T-helper 17 cell (primary cell): ENCODE data around the gene BTBD16. TPM values are rescaled to one million over a fixed set of nuclear protein-coding genes. Genes with fewer than 3 reads are reported as not detected.

Experiments
- ATAC-seq: fragments of 150-1000 bp; cut with Tn5 transposase; 2 replicates; pipeline ENCODE4 v1.10.0; 2021; ENCODE audit warnings: mild to moderate bottlenecking, moderate library complexity
- DNase-seq, 3 donors: peaks; one replicate each; pipeline versions ENCODE4 v3.0.0 to v3.0.0-alpha.2; 2020 to 2021
- H3K9me3 ChIP-seq: one replicate; pipeline ENCODE4 v1.7.0; 2013; ENCODE audit warnings: low read length, mild to moderate bottlenecking; ENCODE audit not compliant: control insufficient read depth, poor library complexity, severe bottlenecking
- H3K27ac Mint-ChIP-seq: one replicate; pipeline ENCODE4 v1.8.0; 2022; ENCODE audit warnings: mild to moderate bottlenecking, moderate library complexity, mixed read lengths
- H3K27me3 Mint-ChIP-seq: one replicate; pipeline ENCODE4 v1.8.0; 2022; ENCODE audit warnings: mixed read lengths
- H3K36me3 Mint-ChIP-seq: one replicate; pipeline ENCODE4 v1.8.0; 2022; ENCODE audit warnings: low read depth, mixed read lengths
- H3K4me1 Mint-ChIP-seq: one replicate; pipeline ENCODE4 v1.8.0; 2022; ENCODE audit warnings: mild to moderate bottlenecking, mixed read lengths
- H3K4me3 Mint-ChIP-seq: one replicate; pipeline ENCODE4 v1.8.0; 2022; ENCODE audit warnings: mild to moderate bottlenecking, moderate library complexity, mixed read lengths
- total RNA-seq, 4 donors: library from RNA in 2 of 4; stranded (reverse) in 2 of 4; gene quantifications; one replicate each; pipeline ENCODE4 v1.2.3 and lab custom pipeline; 2022 to 2026

Gene BTBD16
- total RNA-seq (not detected), total RNA-seq (lab: John Stamatoyannopoulos, UW) (0 to 0.23 reads per million in 2 donors)

DNA sequence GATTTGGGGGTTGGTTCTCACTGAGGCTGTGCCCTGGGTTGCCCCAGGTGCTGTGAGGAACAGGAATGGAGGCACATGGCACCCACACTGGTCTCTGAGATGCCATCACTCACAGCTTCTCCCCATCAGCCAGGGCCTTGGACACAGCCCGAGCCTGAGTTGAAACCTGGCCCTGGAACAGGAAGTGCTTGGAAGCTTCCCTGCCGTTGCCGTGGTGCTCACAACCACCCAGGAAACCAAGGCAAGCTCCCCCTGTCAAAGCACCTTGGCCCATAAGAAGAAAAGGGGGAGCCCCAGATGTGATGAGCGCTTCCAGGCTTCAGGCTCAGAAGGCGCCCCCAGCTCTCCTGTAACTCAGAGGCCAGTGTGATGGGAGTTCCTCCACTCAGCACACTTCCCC is at the start of gene BTBD16:
TSS of gene BTBD16 (plus strand) at position 221 of the 400 bp plus-strand sequence. CDS start 3,786 bp downstream, outside the sequence.
- H3K36me3 Mint-ChIP-seq = no peaks in the 10 kb centered on the region
- H3K4me3 Mint-ChIP-seq = no peak within 1 kb of the TSS
- H3K27ac Mint-ChIP-seq = no peak within 1 kb of the TSS
- peaks cover 5% of the 10 kb centered on the region for H3K4me1 Mint-ChIP-seq
- no peaks in the 10 kb centered on the region for H3K9me3 ChIP-seq
- DNase-seq = no peak
- ATAC-seq = no peak
- H3K27me3 Mint-ChIP-seq = peaks cover 52% of the 10 kb centered on the region

DNA sequence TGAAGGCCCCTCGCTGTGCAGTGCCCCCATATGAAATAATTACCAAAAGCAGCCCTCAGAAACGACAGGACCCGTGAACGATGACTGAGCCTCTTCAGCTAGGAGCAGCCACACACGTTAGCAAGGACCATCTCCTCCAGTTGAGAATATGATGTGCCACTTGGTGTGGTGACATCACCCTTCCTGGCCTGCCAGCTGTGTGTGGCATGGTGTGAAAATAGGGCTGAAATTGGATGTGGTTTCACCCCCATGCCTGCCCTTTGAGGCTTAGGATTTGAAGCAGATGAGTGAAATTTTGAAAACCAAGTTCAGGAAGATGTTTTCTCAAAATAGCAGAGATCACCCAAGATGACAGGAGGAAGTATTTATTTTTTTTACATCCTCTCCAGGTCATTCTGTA is 49.1 kb upstream of the BTBD16 start:
- Mint-ChIP-seq H3K36me3 (no peaks in the 10 kb centered on the region), H3K27ac (no peak overlapping the region), H3K27me3 (peaks cover 47% of the 10 kb centered on the region), H3K4me1 (peaks cover 3% of the 10 kb centered on the region), H3K4me3 (no peak overlapping the region)
- no peaks in the 10 kb centered on the region for H3K9me3 ChIP-seq
- DNase-seq = no peak
- no peak for ATAC-seq

DNA sequence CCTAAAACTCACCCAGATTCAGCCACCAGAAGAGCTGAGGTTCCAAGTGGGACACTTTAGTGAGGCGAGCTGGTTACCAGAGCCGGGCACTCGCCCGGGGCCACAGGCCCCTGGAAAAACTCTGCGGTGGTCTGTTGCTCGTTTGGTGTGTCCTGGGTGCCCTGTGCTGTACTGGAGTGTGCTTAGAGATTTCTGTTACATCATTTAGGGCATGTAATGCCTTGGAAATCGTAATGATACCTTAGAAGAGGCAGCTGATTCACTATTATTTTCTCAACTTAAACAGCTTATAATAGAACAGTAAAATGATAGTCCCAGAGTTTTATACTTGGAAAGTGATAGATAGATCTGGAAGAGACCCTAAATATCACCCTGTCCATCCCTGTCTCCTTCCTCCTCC is 48.5 kb upstream of the BTBD16 start:
- Mint-ChIP-seq H3K27ac (no peak overlapping the region), H3K4me3 (no peak overlapping the region), H3K27me3 (peaks cover 50% of the 10 kb centered on the region), H3K36me3 (no peaks in the 10 kb centered on the region), H3K4me1 (peaks cover 3% of the 10 kb centered on the region)
- no peaks in the 10 kb centered on the region for H3K9me3 ChIP-seq
- DNase-seq = no peak
- no peak for ATAC-seq

DNA sequence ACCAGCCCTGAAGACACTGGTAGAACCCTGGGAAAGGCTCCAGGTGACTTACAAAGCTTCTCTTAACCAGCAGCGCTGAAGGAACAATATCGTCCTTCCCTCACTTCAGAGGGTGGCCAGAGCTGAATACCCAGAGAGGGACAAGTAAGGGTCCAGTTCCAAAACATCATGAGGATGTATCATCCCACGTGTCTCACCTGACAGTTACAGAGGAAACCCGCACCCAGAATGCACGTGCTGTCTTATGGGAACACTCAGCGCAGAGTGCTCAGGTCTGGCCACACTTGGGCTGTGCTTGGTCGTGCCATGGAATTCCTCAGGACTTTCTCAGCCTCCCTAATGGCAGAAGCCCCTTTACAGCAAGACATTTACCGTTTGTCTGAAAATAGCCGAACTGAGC is 46.9 kb upstream of the BTBD16 start:
- DNase-seq = no peak
- H3K36me3 Mint-ChIP-seq = no peaks in the 10 kb centered on the region
- ATAC-seq = no peak
- peaks cover 46% of the 10 kb centered on the region for H3K27me3 Mint-ChIP-seq
- H3K27ac Mint-ChIP-seq = no peak overlapping the region
- H3K9me3 ChIP-seq = no peaks in the 10 kb centered on the region
- H3K4me3 Mint-ChIP-seq = no peak overlapping the region
- H3K4me1 Mint-ChIP-seq = peaks cover 3% of the 10 kb centered on the region

DNA sequence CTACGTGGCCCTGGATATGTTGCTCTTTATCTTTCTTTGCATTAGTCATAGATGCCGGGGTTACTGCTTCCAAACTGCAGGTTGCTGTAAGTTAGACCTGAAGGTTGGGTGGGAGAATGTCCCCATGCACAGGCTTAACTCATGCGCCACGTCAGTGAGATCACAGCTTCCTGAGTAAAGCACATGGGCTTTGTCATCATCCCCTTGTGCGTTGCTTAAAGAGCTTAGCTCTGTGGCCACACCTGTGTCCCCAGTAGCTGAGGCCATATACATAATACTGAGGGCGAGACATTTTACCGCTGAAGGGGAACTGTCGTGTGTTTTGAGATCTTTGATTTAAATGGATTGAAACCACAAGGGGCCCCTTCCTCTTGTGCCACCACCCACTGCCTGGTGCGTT is 45.8 kb upstream of the BTBD16 start:
- no peaks in the 10 kb centered on the region for H3K36me3 Mint-ChIP-seq
- H3K27me3 Mint-ChIP-seq = peaks cover 53% of the 10 kb centered on the region
- H3K4me3 Mint-ChIP-seq = no peak overlapping the region
- peaks cover 3% of the 10 kb centered on the region for H3K4me1 Mint-ChIP-seq
- H3K9me3 ChIP-seq = no peaks in the 10 kb centered on the region
- ATAC-seq = no peak
- H3K27ac Mint-ChIP-seq = no peak overlapping the region
- no peak for DNase-seq

DNA sequence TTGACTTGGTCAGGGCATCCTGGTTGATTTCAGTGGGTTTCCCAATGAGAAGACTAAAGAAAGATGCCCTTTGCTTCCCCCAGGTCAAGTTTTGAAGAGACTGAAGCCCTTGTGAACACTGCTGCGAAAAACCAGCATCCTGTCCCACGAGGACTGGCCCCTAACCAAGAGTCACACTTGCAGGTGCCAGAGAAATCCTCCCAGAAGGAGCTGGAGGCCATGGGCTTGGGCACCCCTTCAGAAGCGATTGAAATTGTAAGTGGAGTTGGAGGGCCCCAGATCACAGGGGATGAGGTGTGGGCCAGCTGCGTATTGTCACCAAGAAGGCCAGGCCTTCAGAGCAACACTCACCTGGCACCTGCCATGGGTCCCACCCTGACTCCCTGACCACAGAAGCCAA is 43.3 kb upstream of the BTBD16 start:
- Mint-ChIP-seq H3K27me3 (peaks cover 62% of the 10 kb centered on the region), H3K4me1 (peaks cover 3% of the 10 kb centered on the region), H3K36me3 (no peaks in the 10 kb centered on the region), H3K4me3 (no peak overlapping the region), H3K27ac (no peak overlapping the region)
- no peak for ATAC-seq
- DNase-seq = no peak
- H3K9me3 ChIP-seq = no peaks in the 10 kb centered on the region

DNA sequence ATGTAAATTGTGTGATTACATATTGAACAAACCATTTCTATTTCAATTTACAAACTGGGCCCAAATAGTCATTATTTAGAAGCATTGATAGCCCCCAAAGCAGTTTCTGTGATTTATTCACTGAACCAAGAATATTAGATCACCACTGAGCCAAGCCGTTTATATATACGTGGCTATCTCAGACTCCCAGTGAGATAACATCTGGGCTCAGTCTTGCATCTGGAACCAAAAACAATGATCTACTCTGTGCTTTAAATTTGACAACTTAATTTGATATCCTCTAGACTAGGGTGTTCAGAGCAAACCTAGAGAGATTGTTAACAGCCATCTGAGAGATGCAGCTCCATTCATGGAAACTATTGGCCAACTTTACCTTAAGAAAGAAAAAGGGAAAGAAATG is 41.4 kb upstream of the BTBD16 start:
- H3K9me3 ChIP-seq = no peaks in the 10 kb centered on the region
- H3K4me3 Mint-ChIP-seq = no peak overlapping the region
- no peak overlapping the region for H3K27ac Mint-ChIP-seq
- DNase-seq = no peak
- no peaks in the 10 kb centered on the region for H3K36me3 Mint-ChIP-seq
- H3K27me3 Mint-ChIP-seq = peaks cover 74% of the 10 kb centered on the region
- H3K4me1 Mint-ChIP-seq = peaks cover 3% of the 10 kb centered on the region
- ATAC-seq = no peak

DNA sequence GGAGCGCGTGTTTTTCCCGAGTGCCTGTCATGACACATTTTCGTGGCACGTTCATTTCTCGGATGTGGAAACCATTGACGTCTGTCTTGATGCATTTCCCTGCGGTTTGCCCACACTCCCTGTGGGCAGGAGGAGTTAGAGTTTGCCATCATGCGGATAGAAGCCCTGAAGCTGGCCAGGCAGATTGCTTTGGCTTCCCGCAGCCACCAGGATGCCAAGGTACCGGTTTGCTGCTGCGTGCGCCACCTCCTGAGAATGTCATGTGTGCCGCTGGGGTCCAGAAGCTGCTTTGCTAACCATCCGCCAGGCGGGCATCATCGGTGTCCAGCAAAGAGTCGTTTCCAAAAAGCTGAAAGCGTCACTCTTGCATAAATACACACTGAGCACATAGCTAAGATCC is 40.9 kb upstream of the BTBD16 start:
- H3K4me1 Mint-ChIP-seq = peaks cover 3% of the 10 kb centered on the region
- no peak overlapping the region for H3K4me3 Mint-ChIP-seq
- peaks cover 68% of the 10 kb centered on the region for H3K27me3 Mint-ChIP-seq
- no peak overlapping the region for H3K27ac Mint-ChIP-seq
- DNase-seq = no peak
- no peak for ATAC-seq
- no peaks in the 10 kb centered on the region for H3K9me3 ChIP-seq
- H3K36me3 Mint-ChIP-seq = no peaks in the 10 kb centered on the region

DNA sequence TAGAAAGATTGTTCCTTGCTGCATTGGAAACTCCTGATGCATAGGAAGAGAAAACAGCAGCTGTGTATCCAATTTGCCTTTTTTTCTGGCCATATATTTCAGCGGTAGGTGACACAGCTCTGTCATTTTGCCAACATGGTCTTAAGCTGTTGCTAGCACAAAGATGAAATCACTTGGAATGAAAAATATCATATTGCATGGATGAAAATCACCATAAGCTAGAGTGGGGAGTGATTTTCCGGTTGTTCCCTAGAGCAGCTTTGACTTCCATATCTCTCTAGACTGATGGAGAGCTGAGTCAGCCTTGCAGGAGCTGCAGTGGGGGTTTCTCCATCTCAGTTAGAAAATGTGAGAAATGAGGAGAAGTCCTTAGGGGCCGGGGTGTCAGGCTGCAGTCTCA is 38.3 kb upstream of the BTBD16 start:
- H3K27ac Mint-ChIP-seq = no peak overlapping the region
- no peaks in the 10 kb centered on the region for H3K4me1 Mint-ChIP-seq
- no peaks in the 10 kb centered on the region for H3K36me3 Mint-ChIP-seq
- H3K4me3 Mint-ChIP-seq = no peak overlapping the region
- no peak for DNase-seq
- no peak for ATAC-seq
- peaks cover 64% of the 10 kb centered on the region for H3K27me3 Mint-ChIP-seq
- no peaks in the 10 kb centered on the region for H3K9me3 ChIP-seq

DNA sequence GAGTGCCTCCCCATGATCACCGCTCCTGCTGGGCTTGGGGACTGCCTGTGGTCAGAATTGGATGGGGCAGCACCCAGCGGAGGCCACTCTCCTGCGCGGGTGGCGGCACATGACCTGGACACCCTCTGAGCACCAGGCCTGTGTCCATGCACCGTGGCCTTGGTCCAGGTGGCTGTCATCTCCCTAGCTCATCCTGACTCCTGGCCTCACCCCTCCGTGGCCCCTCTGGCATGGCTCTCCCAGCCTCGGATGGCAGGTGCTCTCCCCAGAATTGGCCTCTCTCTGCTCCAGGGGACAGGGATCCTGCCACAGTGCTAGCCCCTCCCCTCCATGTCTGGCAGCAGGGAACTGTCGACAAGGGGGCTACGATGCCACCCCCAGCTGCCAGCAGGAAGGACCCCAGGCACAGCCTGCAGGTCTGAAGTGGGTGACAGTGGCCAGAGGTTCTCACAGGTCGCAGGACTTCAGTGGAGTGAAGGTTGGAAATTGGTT is 37.2 kb upstream of the BTBD16 start:
- H3K4me1 Mint-ChIP-seq = no peaks in the 10 kb centered on the region
- peaks cover 63% of the 10 kb centered on the region for H3K27me3 Mint-ChIP-seq
- H3K36me3 Mint-ChIP-seq = no peaks in the 10 kb centered on the region
- ATAC-seq (no peak), DNase-seq (no peak)
- H3K9me3 ChIP-seq = no peaks in the 10 kb centered on the region
- no peak overlapping the region for H3K4me3 Mint-ChIP-seq
- H3K27ac Mint-ChIP-seq = no peak overlapping the region

DNA sequence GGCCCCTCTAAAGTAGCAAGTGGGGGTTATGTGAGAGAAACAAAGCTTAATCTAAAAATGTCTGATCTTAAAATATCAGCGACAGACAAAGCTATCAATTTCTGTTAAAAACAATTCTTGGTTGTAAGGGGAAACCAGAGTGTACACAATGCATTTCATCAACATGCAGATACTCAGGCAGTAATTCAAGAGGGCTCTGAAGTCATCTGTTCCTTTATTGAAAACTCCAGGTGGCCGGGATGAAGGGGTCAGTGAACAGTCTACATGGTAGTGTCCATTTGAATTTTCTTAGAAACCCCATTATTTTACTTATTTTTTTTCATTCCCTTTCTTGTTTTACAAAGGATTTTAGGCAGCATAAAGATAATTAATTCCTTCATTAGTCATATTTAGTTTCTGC is 36.7 kb upstream of the BTBD16 start:
- Mint-ChIP-seq H3K27me3 (peaks cover 60% of the 10 kb centered on the region), H3K36me3 (no peaks in the 10 kb centered on the region), H3K4me3 (no peak overlapping the region), H3K27ac (no peak overlapping the region), H3K4me1 (no peaks in the 10 kb centered on the region)
- H3K9me3 ChIP-seq = no peaks in the 10 kb centered on the region
- ATAC-seq = no peak
- DNase-seq = no peak

DNA sequence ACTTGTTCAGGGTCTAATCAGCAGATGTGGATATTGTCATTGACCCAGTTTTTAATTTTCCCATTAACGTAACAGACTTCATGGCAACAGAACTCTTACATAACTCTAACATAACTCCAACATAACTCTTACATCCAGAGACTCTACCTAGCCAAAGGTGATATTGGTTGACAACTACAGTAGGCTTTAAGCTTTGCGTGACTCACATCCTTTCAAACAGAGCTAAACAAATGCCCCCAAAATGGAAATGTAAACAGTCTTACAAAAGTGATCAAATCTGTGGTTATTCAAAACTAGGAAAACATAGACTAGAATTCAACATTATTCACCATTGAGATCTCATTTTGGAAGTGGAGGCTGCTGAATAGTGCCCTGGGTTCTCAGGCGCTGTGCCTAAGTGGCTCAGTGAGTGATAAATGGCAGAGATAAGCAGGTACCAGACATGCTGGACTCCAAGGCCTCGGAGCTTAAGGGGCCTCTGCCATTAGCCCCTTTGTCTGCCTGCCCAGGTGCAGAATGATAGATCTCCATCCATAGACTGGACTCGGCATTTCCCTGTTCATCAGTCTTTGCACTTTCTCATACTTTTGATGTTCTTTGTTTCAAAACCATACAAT is 34.3 kb upstream of the BTBD16 start:
- ATAC-seq = no peak
- peaks cover 3% of the 10 kb centered on the region for H3K36me3 Mint-ChIP-seq
- H3K27ac Mint-ChIP-seq = no peak overlapping the region
- H3K9me3 ChIP-seq = no peaks in the 10 kb centered on the region
- DNase-seq = no peak
- H3K4me3 Mint-ChIP-seq = no peak overlapping the region
- peaks cover 2% of the 10 kb centered on the region for H3K4me1 Mint-ChIP-seq
- peaks cover 47% of the 10 kb centered on the region for H3K27me3 Mint-ChIP-seq

DNA sequence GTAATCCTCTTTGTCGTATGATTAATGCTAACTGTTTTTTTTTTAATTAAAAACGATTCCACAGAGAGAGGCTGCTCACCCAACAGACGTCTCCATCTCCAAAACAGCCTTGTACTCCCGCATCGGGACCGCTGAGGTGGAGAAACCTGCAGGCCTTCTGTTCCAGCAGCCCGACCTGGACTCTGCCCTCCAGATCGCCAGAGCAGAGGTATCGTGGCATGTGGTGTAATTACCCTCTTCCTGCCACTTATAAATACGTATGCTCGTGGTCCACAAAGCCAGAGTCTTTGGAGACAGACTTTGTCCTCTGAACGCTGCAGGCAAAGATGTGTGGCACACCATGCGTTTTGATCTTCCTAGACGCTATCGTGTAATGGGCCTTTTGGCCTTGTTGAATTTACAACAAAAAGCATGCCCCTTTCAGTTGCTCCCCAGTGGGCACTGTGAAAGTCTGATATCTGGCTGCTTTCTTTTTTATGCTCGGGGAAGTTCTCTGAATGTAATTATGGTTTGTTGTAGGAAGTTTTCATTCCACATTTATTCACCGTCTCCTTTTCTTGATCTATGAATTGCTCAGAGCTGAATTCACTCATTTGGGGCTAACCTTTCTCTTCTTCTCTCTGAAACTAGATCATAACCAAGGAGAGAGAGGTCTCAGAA is 33.6 kb upstream of the BTBD16 start:
- Mint-ChIP-seq H3K27ac (no peak overlapping the region), H3K36me3 (peaks cover 3% of the 10 kb centered on the region), H3K4me1 (peaks cover 2% of the 10 kb centered on the region), H3K27me3 (peaks cover 44% of the 10 kb centered on the region), H3K4me3 (no peak overlapping the region)
- ATAC-seq (no peak), DNase-seq (no peak)
- H3K9me3 ChIP-seq = no peaks in the 10 kb centered on the region
